ENCODE results near the gene KCNAB1. TPM values are rescaled to one million over a fixed set of nuclear protein-coding genes. Genes with fewer than 3 reads are reported as not detected.

Gene KCNAB1
- polyA plus RNA-seq, 1 donor (not counting 4 experiments of a cell fraction or from before 2014, with no cell fraction given): 0.03 TPM

GRCh38 chr3:156298014-156298413 is 177.6 kb downstream of the KCNAB1 start:
- Histone ChIP-seq H3K9ac (ENCODE audit: control insufficient read depth, extremely low read depth, insufficient read depth, low read length) (no peak overlapping the region), H3K27ac (ENCODE audit: control insufficient read depth, insufficient read depth, low read length) (no peak overlapping the region), H3K27me3 (ENCODE audit: control insufficient read depth, extremely low read depth, insufficient read depth, low read length) (peaks cover 2% of the 10 kb centered on the region), H3K79me2 (ENCODE audit: control insufficient read depth, insufficient read depth, low read length) (no peaks in the 10 kb centered on the region), H3K9me1 (ENCODE audit: control insufficient read depth, extremely low read depth, insufficient read depth, low read length) (no peaks in the 10 kb centered on the region), H2AFZ (ENCODE audit: control insufficient read depth, low read length) (no peak overlapping the region), H3K4me1 (ENCODE audit: control insufficient read depth, extremely low read depth, insufficient read depth, low read length) (no peaks in the 10 kb centered on the region), H3K9me3 (ENCODE audit: control insufficient read depth, low read depth, low read length) (no peaks in the 10 kb centered on the region), H4K20me1 (ENCODE audit: control insufficient read depth, extremely low read depth, insufficient read depth, low read length) (no peaks in the 10 kb centered on the region), H3K4me3 (ENCODE audit: control insufficient read depth in 2 of 3, extremely low read depth in 1 of 3, insufficient read depth in 2 of 3, low read depth in 1 of 3, low read length in 3 of 3) (no peak overlapping the region), H3K36me3 (ENCODE audit: control insufficient read depth in 2 of 2, extremely low read depth in 1 of 2, insufficient read depth in 2 of 2, low read length in 2 of 2) (no peaks in the 10 kb centered on the region), H3K4me2 (ENCODE audit: control insufficient read depth, extremely low read depth, insufficient read depth, low read depth, low read length) (no peak overlapping the region)
- TF ChIP-seq EZH2 (IDR thresholded peaks at IDR 0.05; ENCODE audit: low read length): no peak
- no peak for TF ChIP-seq CTCF (optimal IDR thresholded peaks at IDR 0.05 in 1 of 3, IDR thresholded peaks at IDR 0.05 in 1 of 3, conservative IDR thresholded peaks at IDR 0.05 in 1 of 3; ENCODE audit: extremely low read depth in 1 of 3, insufficient read depth in 2 of 3, low read length in 3 of 3)
- no peak for DNase-seq (ENCODE audit: low read depth, low spot score)
- no peak for FAIRE-seq
- dilution Hi-C loops (cut with MboI; ENCODE audit: extremely low pct_ligation_motif_present, low sequenced_read_pairs): no loop called here

GRCh38 chr3:156298938-156299337 is 178.6 kb downstream of the KCNAB1 start:
- no peak for DNase-seq (ENCODE audit: low read depth, low spot score)
- no peaks in the 10 kb centered on the region for H3K27me3 ChIP-seq (ENCODE audit: control insufficient read depth, extremely low read depth, insufficient read depth, low read length)
- H3K9ac ChIP-seq (ENCODE audit: control insufficient read depth, extremely low read depth, insufficient read depth, low read length): no peak overlapping the region
- no peaks in the 10 kb centered on the region for H3K9me3 ChIP-seq (ENCODE audit: control insufficient read depth, low read depth, low read length)
- FAIRE-seq: no peak
- no peaks in the 10 kb centered on the region for H3K79me2 ChIP-seq (ENCODE audit: control insufficient read depth, insufficient read depth, low read length)
- no peaks in the 10 kb centered on the region for H3K9me1 ChIP-seq (ENCODE audit: control insufficient read depth, extremely low read depth, insufficient read depth, low read length)
- no peak overlapping the region for H3K4me3 ChIP-seq (ENCODE audit: control insufficient read depth in 2 of 3, extremely low read depth in 1 of 3, insufficient read depth in 2 of 3, low read depth in 1 of 3, low read length in 3 of 3)
- no peak overlapping the region for H2AFZ ChIP-seq (ENCODE audit: control insufficient read depth, low read length)
- dilution Hi-C loops (cut with MboI; ENCODE audit: extremely low pct_ligation_motif_present, low sequenced_read_pairs): no loop called here
- H3K4me1 ChIP-seq (ENCODE audit: control insufficient read depth, extremely low read depth, insufficient read depth, low read length): no peaks in the 10 kb centered on the region
- H3K36me3 ChIP-seq (ENCODE audit: control insufficient read depth in 2 of 2, extremely low read depth in 1 of 2, insufficient read depth in 2 of 2, low read length in 2 of 2): no peaks in the 10 kb centered on the region
- H3K4me2 ChIP-seq (ENCODE audit: control insufficient read depth, extremely low read depth, insufficient read depth, low read depth, low read length): no peak overlapping the region
- no peak overlapping the region for H3K27ac ChIP-seq (ENCODE audit: control insufficient read depth, insufficient read depth, low read length)
- TF ChIP-seq EZH2 (IDR thresholded peaks at IDR 0.05; ENCODE audit: low read length): no peak
- TF ChIP-seq CTCF (optimal IDR thresholded peaks at IDR 0.05 in 1 of 3, IDR thresholded peaks at IDR 0.05 in 1 of 3, conservative IDR thresholded peaks at IDR 0.05 in 1 of 3; ENCODE audit: extremely low read depth in 1 of 3, insufficient read depth in 2 of 3, low read length in 3 of 3): no peak
- H4K20me1 ChIP-seq (ENCODE audit: control insufficient read depth, extremely low read depth, insufficient read depth, low read length): no peaks in the 10 kb centered on the region

Data from keratinocyte (primary cell).